CD14-positive monocyte (primary cell): Measurements from ENCODE around the gene SMYD3. TPM values are rescaled to one million over a fixed set of nuclear protein-coding genes. Genes with fewer than 3 reads are reported as not detected.

ENCODE experiments used
- DNase-seq, 3 donors: peaks; one replicate each; pipeline ENCODE4 v3.0.0-alpha.2; 2011 to 2022
- H2AFZ ChIP-seq: 2 replicates; pipeline ENCODE4 v1.6.0; 2012; ENCODE audit warnings: mild to moderate bottlenecking, low read depth, low read length, inconsistent platforms; ENCODE audit not compliant: insufficient read depth, poor library complexity, severe bottlenecking
- H3K27ac ChIP-seq, 2 donors: 1 replicate in 1 of 2; 2 replicates in 1 of 2; pipeline ENCODE4 v1.5.1; 2012 to 2013; ENCODE audit warnings: low read length in 2 of 2, control low read depth in 1 of 2, inconsistent platforms in 1 of 2, low read depth in 1 of 2, mild to moderate bottlenecking in 1 of 2
- H3K27me3 ChIP-seq, 2 donors: one replicate each; pipeline versions ENCODE4 v1.6.0 to v1.6.1; 2011 to 2013; ENCODE audit warnings: low read length in 2 of 2; ENCODE audit not compliant: control insufficient read depth in 2 of 2, insufficient read depth in 2 of 2
- H3K36me3 ChIP-seq, 2 donors: replicated peaks in 1 of 2; 1 replicate in 1 of 2; 2 replicates in 1 of 2; pipeline versions ENCODE4 v1.5.1 to v1.6.1; 2012 to 2013; ENCODE audit warnings: low read length in 2 of 2, control low read depth in 1 of 2, inconsistent platforms in 1 of 2, mild to moderate bottlenecking in 1 of 2; ENCODE audit not compliant: insufficient read depth in 2 of 2, control insufficient read depth in 1 of 2
- H3K4me1 ChIP-seq, 2 donors: 1 replicate in 1 of 2; 2 replicates in 1 of 2; pipeline versions ENCODE4 v1.5.1 to v1.6.1; 2012 to 2013; ENCODE audit warnings: low read length in 2 of 2, control low read depth in 1 of 2, inconsistent platforms in 1 of 2, mild to moderate bottlenecking in 1 of 2, moderate library complexity in 1 of 2; ENCODE audit not compliant: insufficient read depth in 2 of 2, control insufficient read depth in 1 of 2
- H3K4me2 ChIP-seq: replicated peaks from 2 replicates; pipeline ENCODE3; 2012; ENCODE audit warnings: low read length, moderate library complexity, mild to moderate bottlenecking; ENCODE audit not compliant: poor library complexity, severe bottlenecking; ENCODE audit errors: extremely low read depth
- H3K4me3 ChIP-seq, 3 experiments: fragments of 200-600 bp in 1 of 3; sonication (generic) in 1 of 3; replicated peaks in 1 of 3; 1 replicate in 2 of 3; 2 replicates in 1 of 3; pipeline ENCODE4 v1.5.1; 2011 to 2013; ENCODE audit warnings: low read length in 3 of 3, mild to moderate bottlenecking in 3 of 3, control low read depth in 2 of 3, low read depth in 2 of 3, inconsistent platforms in 1 of 3, moderate library complexity in 1 of 3
- H3K79me2 ChIP-seq: 2 replicates; pipeline ENCODE4 v1.6.0; 2012; ENCODE audit warnings: mild to moderate bottlenecking, control low read depth, inconsistent platforms, low read length, moderate library complexity; ENCODE audit not compliant: insufficient read depth
- H3K9ac ChIP-seq: 2 replicates; pipeline ENCODE4 v1.6.0; 2017; ENCODE audit warnings: low read length, mild to moderate bottlenecking; ENCODE audit not compliant: insufficient read depth, poor library complexity, severe bottlenecking
- H3K9me3 ChIP-seq, 2 donors: replicated peaks in 1 of 2; 1 replicate in 1 of 2; 2 replicates in 1 of 2; pipeline versions ENCODE4 v1.5.1 to v1.6.1; 2012 to 2013; ENCODE audit warnings: low read length in 2 of 2, control low read depth in 1 of 2; ENCODE audit not compliant: control insufficient read depth in 1 of 2, insufficient read depth in 1 of 2
- H4K20me1 ChIP-seq: 2 replicates; pipeline ENCODE4 v1.6.0; 2012; ENCODE audit warnings: mild to moderate bottlenecking, low read length, control low read depth, moderate library complexity; ENCODE audit not compliant: insufficient read depth
- H3K27ac Mint-ChIP-seq, 7 donors: one replicate each; pipeline ENCODE4 v1.8.0; 2020; ENCODE audit warnings: mild to moderate bottlenecking in 7 of 7, mixed read lengths in 7 of 7, moderate library complexity in 6 of 7, inconsistent platforms in 2 of 7
- H3K27me3 Mint-ChIP-seq, 3 donors: one replicate each; pipeline ENCODE4 v1.8.0; 2021 to 2022; ENCODE audit warnings: low read depth in 3 of 3, mild to moderate bottlenecking in 3 of 3, mixed read lengths in 3 of 3, moderate library complexity in 3 of 3, inconsistent platforms in 1 of 3
- H3K36me3 Mint-ChIP-seq, 2 donors: one replicate each; pipeline ENCODE4 v1.8.0; 2020; ENCODE audit warnings: mixed read lengths in 2 of 2, inconsistent platforms in 1 of 2, mild to moderate bottlenecking in 1 of 2
- H3K4me1 Mint-ChIP-seq: one replicate; pipeline ENCODE4 v1.8.0; 2020; ENCODE audit warnings: mild to moderate bottlenecking, mixed read lengths
- H3K4me3 Mint-ChIP-seq, 2 donors: one replicate each; pipeline ENCODE4 v1.8.0; 2020; ENCODE audit warnings: mild to moderate bottlenecking in 2 of 2, mixed read lengths in 2 of 2, moderate library complexity in 1 of 2
- H3K9me3 Mint-ChIP-seq, 7 donors: one replicate each; pipeline ENCODE4 v1.8.0; 2020 to 2022; ENCODE audit warnings: mixed read lengths in 7 of 7, mild to moderate bottlenecking in 6 of 7, moderate library complexity in 6 of 7, inconsistent platforms in 2 of 7
- CTCF ChIP-seq: fragments of 200-600 bp; IDR thresholded peaks from one replicate; pipeline ENCODE4 v1.8.0; 2022; ENCODE audit warnings: antibody characterized with exemption, mild to moderate bottlenecking
- WGBS: methylation state at CpG from one replicate; pipeline ENCODE4 v1.1.5; 2013; ENCODE audit warnings: missing lambda C conversion rate; ENCODE audit not compliant: insufficient coverage; 5-methylcytosine and 5-hydroxymethylcytosine counted together
- intact Hi-C, 2 donors: fragments of 100-400 bp; cut with micrococcal nuclease; formaldehyde crosslinking; loops; one replicate each; pipeline versions ENCODE4 v1.15.0 to v1.15.1; 2023
- polyA plus RNA-seq, 3 donors: library from polyadenylated mRNA; depleted of rRNA in 1 of 3; unstranded in 2 of 3; stranded (reverse) in 1 of 3; fragments of 300-500 nt in 2 of 3; fragments of >200 nt in 1 of 3; fragmentation: Illumina TruSeq in 2 of 3; gene quantifications; 1 replicate in 2 of 3; 2 replicates in 1 of 3; pipeline ENCODE4 v1.2.3, GENCODE V29; 2012 to 2021

Gene SMYD3
- polyA plus RNA-seq, 3 donors: 2.7 to 8.4 (median 4.0) TPM

- Histone ChIP-seq H2AFZ (no peak overlapping the region), H3K79me2 (no peaks in the 10 kb centered on the region), H3K4me2 (no peak overlapping the region), H3K9ac (no peak overlapping the region), H3K9me3 (peaks cover 0 to 4% of the 10 kb centered on the region in 2 donors), H3K27ac (no peak overlapping the region), H3K4me3 (no peak overlapping the region), H3K36me3 (no peaks in the 10 kb centered on the region), H3K27me3 (no peaks in the 10 kb centered on the region), H4K20me1 (no peaks in the 10 kb centered on the region), H3K4me1 (no peaks in the 10 kb centered on the region)
- Mint-ChIP-seq H3K27me3 (no peaks in the 10 kb centered on the region), H3K27ac (no peak overlapping the region), H3K4me1 (no peaks in the 10 kb centered on the region), H3K4me3 (no peak overlapping the region), H3K9me3 (peaks cover 0 to 9% (median 3%) of the 10 kb centered on the region in 7 donors), H3K36me3 (no peaks in the 10 kb centered on the region)
- TF ChIP-seq CTCF: no peak
- DNase-seq: no peak
- WGBS: no CpG with 5 or more reads among the region's 6 CpGs
- intact Hi-C loops: no loop called here
Measured at GRCh38 chr1:246350745-246351144, 156.3 kb downstream of the SMYD3 start.

GRCh38 chr1:246343937-246344336 is 163.1 kb downstream of the SMYD3 start:
- peaks cover 0 to 6% of the 10 kb centered on the region in 2 donors for H3K9me3 ChIP-seq
- TF ChIP-seq CTCF: no peak
- DNase-seq: no peak
- no CpG with 5 or more reads among the region's 2 CpGs for WGBS
- no peaks in the 10 kb centered on the region for H3K27me3 ChIP-seq
- no peaks in the 10 kb centered on the region for H3K4me1 Mint-ChIP-seq
- H4K20me1 ChIP-seq: no peaks in the 10 kb centered on the region
- H3K4me1 ChIP-seq: no peaks in the 10 kb centered on the region
- no peaks in the 10 kb centered on the region for H3K79me2 ChIP-seq
- no peaks in the 10 kb centered on the region for H3K36me3 ChIP-seq
- no peaks in the 10 kb centered on the region for H3K27me3 Mint-ChIP-seq
- no peak overlapping the region for H3K27ac ChIP-seq
- no peak overlapping the region for H3K9ac ChIP-seq
- H3K4me3 ChIP-seq: no peak overlapping the region
- no peaks in the 10 kb centered on the region for H3K36me3 Mint-ChIP-seq
- H3K9me3 Mint-ChIP-seq: peaks cover 0 to 17% (median 14%) of the 10 kb centered on the region in 7 donors
- no peak overlapping the region for H3K4me2 ChIP-seq
- intact Hi-C loops: no loop called here
- H3K27ac Mint-ChIP-seq: no peak overlapping the region
- H2AFZ ChIP-seq: no peak overlapping the region
- H3K4me3 Mint-ChIP-seq: no peak overlapping the region
